Measurements from ENCODE around the gene PHC2.

Gene PHC2

GRCh38 chr1:33374336-33375105, 56.4 kb downstream of the PHC2 start:
- H3K4me3 ChIP-seq (ENCODE audit: low read length), result no peak overlapping the region
- no peak overlapping the region for H2AFZ ChIP-seq (ENCODE audit: low read depth, low read length)
- peaks cover 5% of the 10 kb centered on the region for H3K4me1 ChIP-seq (ENCODE audit: insufficient read depth, low read length)
- H3K36me3 ChIP-seq (ENCODE audit: insufficient read depth, low read length), result no peaks in the 10 kb centered on the region
- no peaks in the 10 kb centered on the region for H3K9me3 ChIP-seq (ENCODE audit: low read length)
- no peaks in the 10 kb centered on the region for H3K27me3 ChIP-seq (ENCODE audit: insufficient read depth, low read length)

- Histone ChIP-seq H2AFZ (ENCODE audit: low read depth, low read length) (no peak overlapping the region), H3K9me3 (ENCODE audit: low read length) (no peaks in the 10 kb centered on the region), H3K27me3 (ENCODE audit: insufficient read depth, low read length) (no peaks in the 10 kb centered on the region), H3K4me1 (ENCODE audit: insufficient read depth, low read length) (peaks cover 5% of the 10 kb centered on the region), H3K36me3 (ENCODE audit: insufficient read depth, low read length) (no peaks in the 10 kb centered on the region), H3K4me3 (ENCODE audit: low read length) (no peak overlapping the region)
Observed at GRCh38 chr1:33373606-33374005, 57.3 kb downstream of the PHC2 start.

- H3K4me3 ChIP-seq (ENCODE audit: low read length), result no peak overlapping the region
- H3K4me1 ChIP-seq (ENCODE audit: insufficient read depth, low read length), result peaks cover 5% of the 10 kb centered on the region
- H3K9me3 ChIP-seq (ENCODE audit: low read length), result no peaks in the 10 kb centered on the region
- no peaks in the 10 kb centered on the region for H3K27me3 ChIP-seq (ENCODE audit: insufficient read depth, low read length)
- H3K36me3 ChIP-seq (ENCODE audit: insufficient read depth, low read length), result no peaks in the 10 kb centered on the region
- H2AFZ ChIP-seq (ENCODE audit: low read depth, low read length), result no peak overlapping the region
Observed at GRCh38 chr1:33372677-33373076, 58.2 kb downstream of the PHC2 start.

GRCh38 chr1:33372162-33372561, 58.7 kb downstream of the PHC2 start:
- H3K4me1 ChIP-seq (ENCODE audit: insufficient read depth, low read length), result peaks cover 7% of the 10 kb centered on the region
- no peak overlapping the region for H3K4me3 ChIP-seq (ENCODE audit: low read length)
- no peaks in the 10 kb centered on the region for H3K27me3 ChIP-seq (ENCODE audit: insufficient read depth, low read length)
- H3K9me3 ChIP-seq (ENCODE audit: low read length), result no peaks in the 10 kb centered on the region
- no peak overlapping the region for H2AFZ ChIP-seq (ENCODE audit: low read depth, low read length)
- H3K36me3 ChIP-seq (ENCODE audit: insufficient read depth, low read length), result no peaks in the 10 kb centered on the region

GRCh38 chr1:33371334-33371733, 59.6 kb downstream of the PHC2 start:
- no peak overlapping the region for H3K4me3 ChIP-seq (ENCODE audit: low read length)
- H2AFZ ChIP-seq (ENCODE audit: low read depth, low read length), result no peak overlapping the region
- H3K27me3 ChIP-seq (ENCODE audit: insufficient read depth, low read length), result no peaks in the 10 kb centered on the region
- H3K36me3 ChIP-seq (ENCODE audit: insufficient read depth, low read length), result no peaks in the 10 kb centered on the region
- H3K9me3 ChIP-seq (ENCODE audit: low read length), result no peaks in the 10 kb centered on the region
- H3K4me1 ChIP-seq (ENCODE audit: insufficient read depth, low read length), result peaks cover 16% of the 10 kb centered on the region

GRCh38 chr1:33370827-33371226, 60.1 kb downstream of the PHC2 start:
- Histone ChIP-seq H3K27me3 (ENCODE audit: insufficient read depth, low read length) (no peaks in the 10 kb centered on the region), H2AFZ (ENCODE audit: low read depth, low read length) (no peak overlapping the region), H3K36me3 (ENCODE audit: insufficient read depth, low read length) (no peaks in the 10 kb centered on the region), H3K4me1 (ENCODE audit: insufficient read depth, low read length) (peaks cover 21% of the 10 kb centered on the region), H3K4me3 (ENCODE audit: low read length) (no peak overlapping the region), H3K9me3 (ENCODE audit: low read length) (no peaks in the 10 kb centered on the region)

- H2AFZ ChIP-seq (ENCODE audit: low read depth, low read length), result no peak overlapping the region
- H3K9me3 ChIP-seq (ENCODE audit: low read length), result no peaks in the 10 kb centered on the region
- no peaks in the 10 kb centered on the region for H3K36me3 ChIP-seq (ENCODE audit: insufficient read depth, low read length)
- H3K4me1 ChIP-seq (ENCODE audit: insufficient read depth, low read length), result peaks cover 26% of the 10 kb centered on the region
- no peak overlapping the region for H3K4me3 ChIP-seq (ENCODE audit: low read length)
- H3K27me3 ChIP-seq (ENCODE audit: insufficient read depth, low read length), result no peaks in the 10 kb centered on the region
Observed at GRCh38 chr1:33370301-33370700, 60.6 kb downstream of the PHC2 start.

- Histone ChIP-seq H3K27me3 (ENCODE audit: insufficient read depth, low read length) (no peaks in the 10 kb centered on the region), H3K36me3 (ENCODE audit: insufficient read depth, low read length) (no peaks in the 10 kb centered on the region), H3K9me3 (ENCODE audit: low read length) (no peaks in the 10 kb centered on the region), H3K4me1 (ENCODE audit: insufficient read depth, low read length) (peaks cover 31% of the 10 kb centered on the region), H2AFZ (ENCODE audit: low read depth, low read length) (no peak overlapping the region), H3K4me3 (ENCODE audit: low read length) (no peak overlapping the region)
Observed at GRCh38 chr1:33369764-33370163, 61.1 kb downstream of the PHC2 start.

- Histone ChIP-seq H3K27me3 (ENCODE audit: insufficient read depth, low read length) (no peaks in the 10 kb centered on the region), H3K9me3 (ENCODE audit: low read length) (no peaks in the 10 kb centered on the region), H3K36me3 (ENCODE audit: insufficient read depth, low read length) (no peaks in the 10 kb centered on the region), H3K4me1 (ENCODE audit: insufficient read depth, low read length) (peaks cover 38% of the 10 kb centered on the region), H3K4me3 (ENCODE audit: low read length) (no peak overlapping the region), H2AFZ (ENCODE audit: low read depth, low read length) (no peak overlapping the region)
Observed at GRCh38 chr1:33369081-33369480, 61.8 kb downstream of the PHC2 start.

- no peaks in the 10 kb centered on the region for H3K36me3 ChIP-seq (ENCODE audit: insufficient read depth, low read length)
- H3K27me3 ChIP-seq (ENCODE audit: insufficient read depth, low read length), result no peaks in the 10 kb centered on the region
- H3K9me3 ChIP-seq (ENCODE audit: low read length), result no peaks in the 10 kb centered on the region
- no peak overlapping the region for H2AFZ ChIP-seq (ENCODE audit: low read depth, low read length)
- H3K4me3 ChIP-seq (ENCODE audit: low read length), result no peak overlapping the region
- peaks cover 42% of the 10 kb centered on the region for H3K4me1 ChIP-seq (ENCODE audit: insufficient read depth, low read length)
Observed at GRCh38 chr1:33368431-33368830, 62.5 kb downstream of the PHC2 start.

GRCh38 chr1:33367485-33368405, 63.1 kb downstream of the PHC2 start:
- peaks cover 49% of the 10 kb centered on the region for H3K4me1 ChIP-seq (ENCODE audit: insufficient read depth, low read length)
- no peak overlapping the region for H2AFZ ChIP-seq (ENCODE audit: low read depth, low read length)
- no peak overlapping the region for H3K4me3 ChIP-seq (ENCODE audit: low read length)
- no peaks in the 10 kb centered on the region for H3K9me3 ChIP-seq (ENCODE audit: low read length)
- H3K27me3 ChIP-seq (ENCODE audit: insufficient read depth, low read length), result no peaks in the 10 kb centered on the region
- H3K36me3 ChIP-seq (ENCODE audit: insufficient read depth, low read length), result no peaks in the 10 kb centered on the region

GRCh38 chr1:33366762-33367484, 64.0 kb downstream of the PHC2 start:
- Histone ChIP-seq H3K4me1 (ENCODE audit: insufficient read depth, low read length) (peaks cover 57% of the 10 kb centered on the region), H3K9me3 (ENCODE audit: low read length) (no peaks in the 10 kb centered on the region), H3K36me3 (ENCODE audit: insufficient read depth, low read length) (no peaks in the 10 kb centered on the region), H2AFZ (ENCODE audit: low read depth, low read length) (no peak overlapping the region), H3K4me3 (ENCODE audit: low read length) (no peak overlapping the region), H3K27me3 (ENCODE audit: insufficient read depth, low read length) (no peaks in the 10 kb centered on the region)

GRCh38 chr1:33365560-33365997, 65.3 kb downstream of the PHC2 start:
- Histone ChIP-seq H3K36me3 (ENCODE audit: insufficient read depth, low read length) (no peaks in the 10 kb centered on the region), H3K4me1 (ENCODE audit: insufficient read depth, low read length) (peaks cover 69% of the 10 kb centered on the region), H3K27me3 (ENCODE audit: insufficient read depth, low read length) (no peaks in the 10 kb centered on the region), H3K4me3 (ENCODE audit: low read length) (no peak overlapping the region), H2AFZ (ENCODE audit: low read depth, low read length) (no peak overlapping the region), H3K9me3 (ENCODE audit: low read length) (no peaks in the 10 kb centered on the region)

Data from neuron (in vitro differentiated cells).